Measurements from ENCODE around the gene HNMT.
"Not testable (repeated sequence)": the region's sequence is repeated elsewhere in the genome, so short reads cannot be mapped to it uniquely, and the experiment has no call there.

The HNMT gene

DNA sequence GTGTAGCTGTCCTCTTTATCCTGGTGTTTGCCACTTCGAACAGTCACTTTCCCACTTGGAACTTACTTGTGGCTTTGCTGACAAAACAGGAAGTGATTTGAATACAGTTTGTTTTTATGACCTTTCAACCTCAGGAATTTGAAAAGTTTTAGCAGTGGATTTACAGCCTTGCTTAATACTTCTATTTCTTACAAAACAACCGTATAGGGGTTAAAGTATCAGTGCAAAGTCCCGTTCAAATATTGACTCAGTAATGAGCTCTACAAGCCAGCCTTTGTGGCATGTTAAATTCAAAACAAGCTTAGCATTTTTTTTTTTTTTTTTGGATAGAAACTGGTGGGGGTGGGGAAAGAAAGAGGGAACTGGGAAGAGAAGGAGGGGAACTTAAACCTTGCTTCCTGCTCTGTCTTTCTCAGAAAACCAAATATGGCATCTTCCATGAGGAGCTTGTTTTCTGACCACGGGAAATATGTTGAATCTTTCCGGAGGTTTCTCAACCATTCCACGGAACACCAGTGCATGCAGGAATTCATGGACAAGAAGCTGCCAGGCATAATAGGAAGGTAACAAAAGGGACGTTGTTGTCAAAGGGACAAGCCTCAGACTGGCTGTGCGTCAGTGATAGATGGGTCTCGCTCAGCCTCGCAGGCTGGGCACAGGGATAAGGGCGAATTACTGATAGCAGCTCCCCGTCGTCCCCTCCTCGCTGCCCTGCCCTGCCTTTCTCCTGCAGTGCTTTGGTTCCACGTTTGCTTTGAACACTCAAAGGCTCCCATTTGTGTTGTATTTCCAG is at the start of gene HNMT:
Gene HNMT, plus strand, starts transcription at position 408 of the 793 bp plus-strand sequence. Its CDS starts 19 bp downstream, at position 427.
- no peak for DNase-seq

GRCh38 chr2:137921105-137921880 is 43.0 kb upstream of the HNMT start:
- no peak for DNase-seq

DNA sequence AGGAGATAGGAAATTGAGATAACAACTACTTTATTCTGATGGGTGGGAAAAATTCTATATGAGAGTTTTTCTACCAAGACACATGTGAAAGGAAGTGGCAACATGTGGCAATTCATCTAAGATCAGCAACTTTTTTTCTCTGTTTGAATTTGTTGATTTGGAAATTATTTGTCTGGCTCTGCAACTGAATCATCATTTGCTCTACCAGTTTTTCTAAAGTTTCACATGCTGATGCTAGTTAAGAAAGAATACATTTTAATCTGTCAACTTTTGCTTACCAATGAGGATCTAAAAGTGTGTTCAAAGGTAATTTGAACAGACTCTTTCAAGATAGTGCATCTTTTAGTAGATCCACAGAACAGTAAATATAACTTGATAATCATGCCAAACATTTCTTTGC is 42.1 kb upstream of the HNMT start:
- not testable (repeated sequence) for DNase-seq

GRCh38 chr2:137924019-137924418 is 40.3 kb upstream of the HNMT start:
- no peak for DNase-seq

GRCh38 chr2:137925599-137925998 is 38.7 kb upstream of the HNMT start:
- DNase-seq = no peak

- DNase-seq = no peak
Observed at GRCh38 chr2:137927846-137928245, 36.4 kb upstream of the HNMT start.

- no peak for DNase-seq
Observed at GRCh38 chr2:137928547-137929518, 35.4 kb upstream of the HNMT start.

DNA sequence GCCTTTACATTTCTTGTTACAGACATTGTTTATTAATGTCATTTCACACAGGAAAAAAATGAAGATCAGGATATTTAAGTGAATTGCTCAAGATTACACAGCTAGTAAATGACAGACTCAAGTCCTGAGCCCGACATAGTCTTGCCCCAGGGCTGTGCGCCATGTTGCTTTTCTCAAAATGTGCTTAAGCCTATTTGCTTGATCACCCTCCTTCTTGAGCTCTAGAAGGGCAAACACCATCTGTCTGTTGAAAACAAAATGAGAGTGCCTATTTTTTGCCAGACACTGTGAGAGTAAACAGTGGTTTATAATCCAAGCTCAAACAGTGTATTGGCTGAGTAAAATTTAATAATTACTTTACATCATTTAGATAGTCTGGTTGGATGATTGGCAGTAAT is 34.8 kb upstream of the HNMT start:
- DNase-seq = no peak

DNA sequence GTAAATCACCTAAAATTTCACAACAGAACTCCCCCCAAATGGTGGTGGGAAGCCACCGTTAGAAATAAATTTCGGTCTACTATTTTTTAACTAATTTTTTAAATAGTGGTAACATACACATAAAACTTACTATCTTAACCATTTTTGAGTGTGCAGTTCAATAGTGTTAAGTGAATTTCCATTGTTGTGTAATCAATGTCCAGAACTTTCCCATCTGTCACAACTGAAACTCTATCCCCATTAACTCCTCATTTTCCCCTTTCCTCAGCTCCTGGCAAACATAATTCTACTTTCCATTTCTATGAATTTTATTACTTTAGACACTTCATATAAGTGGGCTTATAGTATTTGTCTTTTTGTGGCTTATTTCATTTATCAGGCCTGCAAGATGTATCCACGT is 34.1 kb upstream of the HNMT start:
- DNase-seq = no peak

DNA sequence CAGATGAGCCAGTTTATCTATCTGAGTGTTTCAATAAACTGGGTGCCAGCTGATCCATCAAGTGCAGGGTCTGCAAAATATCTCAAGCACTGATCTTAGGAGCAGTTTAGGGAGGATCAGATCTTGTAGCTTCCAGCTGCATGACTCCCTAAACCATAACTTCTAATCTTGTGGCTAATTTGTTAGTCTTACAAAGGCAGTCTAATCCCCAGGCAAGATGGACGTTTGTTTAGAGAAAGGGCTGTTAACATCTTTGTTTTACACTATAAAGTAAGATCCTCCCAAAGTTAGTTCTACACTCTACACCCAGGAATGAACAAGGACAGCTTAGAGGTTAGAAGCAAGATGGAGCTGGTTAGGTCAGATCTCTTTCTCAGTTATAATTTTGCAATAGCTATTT is 28.7 kb upstream of the HNMT start:
- DNase-seq = no peak

- DNase-seq = no peak
Observed at GRCh38 chr2:137937246-137937645, 27.0 kb upstream of the HNMT start.

DNA sequence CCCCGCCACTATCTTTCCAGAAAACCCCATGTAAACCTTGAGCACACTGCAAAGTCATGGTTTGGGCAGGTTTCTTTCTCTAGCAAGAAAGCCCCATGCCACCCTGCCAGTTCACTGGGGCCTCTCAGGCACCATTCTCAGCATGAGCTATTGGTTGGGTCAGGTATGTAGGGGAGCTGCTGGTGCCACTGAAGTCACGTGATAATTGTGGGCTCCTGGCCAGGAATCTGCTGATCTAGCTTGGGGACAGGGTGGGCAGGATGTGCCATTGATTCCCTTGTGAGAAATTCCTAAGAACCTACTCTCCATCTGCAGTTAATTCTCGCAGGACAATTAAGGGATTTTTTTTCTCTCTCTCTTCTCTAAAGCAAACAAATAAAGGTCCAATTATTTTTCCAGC is 26.5 kb upstream of the HNMT start:
- DNase-seq = no peak

DNA sequence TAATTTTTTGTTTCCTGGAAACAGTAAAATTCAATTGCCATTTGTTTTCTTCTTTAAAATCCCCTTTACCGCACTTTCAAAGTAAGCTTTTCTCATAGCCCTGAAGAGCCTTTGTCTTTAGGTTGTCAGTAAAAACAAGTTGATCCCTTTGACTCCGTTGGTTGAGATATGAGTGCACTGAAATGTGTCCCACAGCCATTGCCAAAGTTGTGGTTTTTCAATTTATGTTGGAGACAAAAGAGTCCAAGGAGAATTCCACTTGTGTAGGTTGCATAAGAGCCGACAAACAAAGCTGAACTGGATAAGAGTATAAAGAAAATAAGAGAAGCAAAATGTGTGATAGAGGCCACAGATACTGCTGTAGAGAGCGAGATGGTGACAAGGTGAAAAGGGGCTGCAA is 26.1 kb upstream of the HNMT start:
- DNase-seq = no peak

- DNase-seq = no peak
Observed at GRCh38 chr2:137939026-137939425, 25.2 kb upstream of the HNMT start.

- DNase-seq = no peak
Observed at GRCh38 chr2:137940154-137940553, 24.1 kb upstream of the HNMT start.

DNA sequence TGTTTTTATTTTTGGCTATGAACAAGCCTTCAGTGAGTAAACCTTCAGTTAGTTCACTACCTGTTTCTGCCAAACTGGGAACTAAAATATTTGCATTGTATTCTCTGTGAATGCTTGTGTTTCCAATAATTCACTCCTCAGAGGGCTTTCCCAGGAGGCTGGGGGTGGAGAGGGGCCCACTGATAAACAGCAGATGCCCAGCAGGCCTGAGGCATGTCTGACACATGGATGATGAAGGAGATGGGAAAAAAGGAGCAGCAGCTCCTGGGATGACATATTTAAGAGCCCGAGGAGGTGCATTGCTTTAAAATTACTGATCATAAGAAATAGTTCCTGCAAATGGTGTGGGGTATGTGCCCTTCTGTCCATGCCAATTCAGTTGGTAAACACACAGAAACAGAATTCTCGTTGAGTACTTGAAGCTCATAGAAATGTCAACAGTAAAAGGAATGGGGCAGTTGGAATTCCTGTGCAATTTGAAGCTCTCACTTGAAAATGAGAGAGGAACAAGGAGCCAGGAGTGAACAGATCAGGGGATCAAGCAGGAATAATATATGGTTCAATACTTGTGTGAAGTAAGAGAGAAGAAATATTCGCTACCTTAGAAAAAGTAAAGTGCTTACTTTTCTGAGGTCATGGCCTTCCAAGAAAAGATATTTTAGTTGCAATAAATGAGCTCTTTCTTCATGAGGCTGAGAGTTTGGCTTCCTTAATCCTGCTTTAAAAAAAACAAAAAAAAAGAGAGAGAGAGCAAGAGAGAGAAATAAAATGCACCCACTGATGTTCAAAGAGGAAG is 22.0 kb upstream of the HNMT start:
- no peak for DNase-seq

- DNase-seq = no peak
Observed at GRCh38 chr2:137942833-137943677, 21.2 kb upstream of the HNMT start.

DNA sequence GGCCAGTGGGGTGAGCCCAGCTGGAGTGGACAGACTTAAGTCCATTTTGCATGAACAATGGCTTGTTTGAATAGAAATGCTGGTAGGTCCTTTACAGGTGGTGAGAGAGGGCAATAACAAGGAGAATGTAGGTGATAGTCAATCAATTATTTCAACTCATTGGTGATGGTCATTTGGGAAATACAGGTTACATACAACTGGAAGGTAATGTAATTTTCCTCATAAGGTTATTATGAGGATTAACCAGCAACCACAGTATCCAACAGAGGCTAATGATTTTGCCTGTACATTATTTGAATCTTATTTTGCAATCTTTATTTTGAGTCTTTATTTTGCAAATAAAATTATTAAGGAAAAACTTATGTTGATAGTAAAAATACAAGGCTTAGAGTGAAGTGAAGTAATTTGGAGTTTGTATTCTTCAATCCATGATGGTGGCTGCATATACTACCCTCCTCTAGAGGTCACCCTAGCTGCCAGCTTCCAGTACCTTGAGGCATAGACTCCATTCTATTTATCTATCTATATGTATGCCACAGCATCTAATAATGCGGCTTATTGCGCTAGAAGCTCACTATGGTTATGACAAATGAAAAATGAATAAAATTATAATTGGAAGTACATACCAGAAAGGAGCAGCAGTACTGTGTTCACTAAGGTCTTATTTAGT is 20.5 kb upstream of the HNMT start:
- DNase-seq = no peak

GRCh38 chr2:137944714-137945113 is 19.6 kb upstream of the HNMT start:
- no peak for DNase-seq

DNA sequence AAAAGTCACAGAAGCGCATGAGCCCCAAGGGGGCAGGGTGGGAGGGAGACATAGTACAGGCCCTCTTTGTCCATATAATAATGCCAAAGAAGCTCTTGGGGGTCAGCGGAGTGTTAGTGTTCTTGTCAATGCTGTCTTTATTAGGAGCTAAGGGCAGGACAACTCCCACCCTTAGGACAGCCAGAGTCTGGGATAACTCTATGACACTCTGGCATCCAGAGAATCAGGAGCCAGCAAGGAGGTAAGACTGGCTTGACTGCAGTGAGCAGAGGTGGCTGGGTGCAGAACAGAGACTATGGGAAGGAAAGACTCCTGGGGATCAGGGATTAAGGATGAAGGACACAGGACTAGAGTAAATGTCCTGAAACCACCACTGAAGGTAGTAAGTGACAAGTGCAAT is 19.0 kb upstream of the HNMT start:
- no peak for DNase-seq

GRCh38 chr2:137946227-137946626 is 18.0 kb upstream of the HNMT start:
- no peak for DNase-seq

All from stimulated activated CD4-positive, alpha-beta T cell treated with anti-CD3 and anti-CD28 coated beads, Interleukin-4, amount 100 ng/mL, for 4 hours (primary cell).